Stimulated activated CD4-positive, alpha-beta T cell treated with anti-CD3 and anti-CD28 coated beads, Interleukin-12 subunit alpha, Interleukin-12 subunit beta, amount 100 ng/mL, for 4 hours (primary cell): ENCODE measurements around the gene SHH.

ENCODE experiments used
- DNase-seq: peaks from one replicate; pipeline ENCODE4 v3.0.0-alpha.2; 2020

The SHH gene

DNA sequence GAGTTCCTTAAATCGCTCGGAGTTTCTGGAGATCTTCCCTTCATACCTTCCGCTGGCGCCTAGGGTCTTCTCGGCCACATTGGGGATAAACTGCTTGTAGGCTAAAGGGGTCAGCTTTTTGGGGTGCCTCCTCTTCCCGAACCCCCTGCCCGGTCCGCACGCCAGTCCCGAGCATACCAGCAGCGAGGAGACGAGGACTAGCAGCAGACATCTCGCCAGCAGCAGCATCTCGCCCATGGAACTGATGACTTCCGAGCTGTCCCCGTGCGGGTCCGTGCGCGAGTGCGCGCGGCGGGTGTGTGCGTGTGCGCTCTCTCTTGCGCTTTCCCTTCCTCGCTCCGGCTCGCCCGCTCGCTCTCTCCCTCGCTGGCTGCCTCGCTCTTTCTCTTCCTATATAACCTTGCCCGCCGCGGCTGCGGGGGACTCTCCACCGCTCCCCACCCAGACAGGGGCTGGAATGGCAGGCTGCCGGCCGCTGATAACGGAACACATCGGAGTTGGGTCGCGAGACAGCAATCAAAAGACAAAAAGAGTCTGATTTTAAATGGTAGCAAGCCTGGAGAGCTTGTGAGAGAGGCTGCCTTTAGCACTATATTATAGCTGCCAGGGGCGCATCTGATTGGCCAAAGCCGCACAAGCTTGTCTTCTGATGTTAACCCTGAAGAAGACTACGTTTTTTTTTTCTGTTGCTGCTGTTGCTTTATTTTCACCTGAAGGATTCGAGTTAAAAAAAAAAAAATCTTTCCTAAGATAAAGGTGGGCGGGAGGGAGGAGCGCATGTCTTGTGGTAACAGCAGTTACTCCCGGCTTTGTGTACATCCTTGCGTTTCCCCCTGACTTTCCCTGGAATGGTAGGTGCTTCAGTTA lies at the start of gene SHH:
Gene SHH, minus strand, starts transcription at position 569 of the 867 bp plus-strand sequence. Its CDS starts 341 bp downstream, at position 228.
- DNase-seq = no peak

DNA sequence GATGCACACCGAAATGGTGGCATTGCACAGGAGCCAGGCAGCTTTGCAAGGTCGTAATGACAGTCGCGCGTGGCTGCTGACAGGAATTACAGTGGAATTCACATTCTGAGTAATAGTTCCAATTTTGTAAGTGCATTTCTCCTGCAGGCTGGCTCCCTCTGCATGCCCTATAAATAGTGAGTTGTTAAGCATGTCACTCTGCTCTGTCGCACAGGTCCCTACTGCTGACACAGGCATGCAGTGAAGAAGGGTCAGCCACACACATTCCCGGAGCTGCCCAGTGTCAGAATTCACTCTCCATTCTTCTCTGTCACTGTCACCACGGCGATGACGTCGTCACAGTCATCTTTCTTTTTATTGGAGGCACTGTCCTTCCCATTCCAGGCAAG lies 49.2 kb upstream of the SHH start:
- no peak for DNase-seq

DNA sequence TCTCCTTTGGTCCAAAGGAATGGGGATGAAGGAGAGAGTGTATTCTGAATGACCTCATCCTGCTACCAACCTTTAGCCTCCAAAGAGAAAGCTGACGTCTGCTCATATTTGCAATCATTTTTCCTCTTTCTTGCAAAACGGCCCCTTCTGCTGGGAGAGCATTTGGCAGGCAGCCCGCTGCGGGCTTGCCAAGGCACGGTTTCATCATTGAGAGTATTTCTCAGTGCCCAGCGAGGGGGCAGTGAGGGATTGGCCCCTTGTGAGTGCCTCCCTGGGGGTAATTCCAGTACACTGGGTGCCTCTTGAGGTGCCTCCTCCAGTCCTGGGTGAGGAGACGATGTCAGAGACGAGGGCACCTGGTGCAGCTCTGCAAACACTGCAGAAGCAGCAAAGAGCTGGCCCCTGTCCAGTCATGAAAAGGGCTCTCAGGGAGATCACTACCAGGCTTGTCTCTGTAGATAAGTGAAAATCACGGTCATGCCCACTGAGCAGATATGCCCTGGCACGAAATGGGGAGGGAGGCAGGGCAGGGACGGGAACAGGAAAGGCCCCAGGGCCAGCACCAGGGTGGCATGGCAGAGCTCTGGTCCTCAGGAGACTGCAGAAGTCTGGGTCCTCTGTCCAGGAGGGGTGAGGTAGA lies 48.7 kb upstream of the SHH start:
- no peak for DNase-seq

- DNase-seq = no peak
Observed at GRCh38 chr7:155860461-155860839, 48.2 kb upstream of the SHH start.

DNA sequence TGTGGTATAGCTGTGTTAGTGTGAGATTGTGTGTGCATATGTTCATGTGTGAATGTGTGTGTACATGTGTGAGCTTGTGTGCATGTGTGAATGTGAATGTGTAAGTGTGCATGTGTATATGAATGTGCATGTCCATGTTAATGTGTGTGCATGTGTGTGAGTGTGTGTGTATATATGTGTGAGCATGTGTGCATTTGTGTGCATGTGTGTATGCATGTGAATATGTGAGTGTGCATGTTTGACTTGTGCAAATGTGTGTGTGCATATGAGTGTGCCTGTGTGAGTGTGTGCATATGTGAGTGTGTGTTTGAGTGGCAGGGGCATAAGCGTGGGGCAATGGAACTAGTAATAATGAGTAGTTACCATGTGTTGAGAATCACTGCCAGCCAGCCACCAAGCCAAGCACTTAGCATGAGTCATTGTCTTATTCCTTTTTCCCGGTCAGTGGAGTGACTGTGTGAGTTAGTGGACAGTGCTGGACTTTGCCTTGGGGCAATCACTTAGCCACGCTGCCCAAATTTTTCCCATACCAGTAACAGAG lies 46.3 kb upstream of the SHH start:
- no peak for DNase-seq

GRCh38 chr7:155857141-155857540 lies 44.9 kb upstream of the SHH start:
- DNase-seq = no peak

DNA sequence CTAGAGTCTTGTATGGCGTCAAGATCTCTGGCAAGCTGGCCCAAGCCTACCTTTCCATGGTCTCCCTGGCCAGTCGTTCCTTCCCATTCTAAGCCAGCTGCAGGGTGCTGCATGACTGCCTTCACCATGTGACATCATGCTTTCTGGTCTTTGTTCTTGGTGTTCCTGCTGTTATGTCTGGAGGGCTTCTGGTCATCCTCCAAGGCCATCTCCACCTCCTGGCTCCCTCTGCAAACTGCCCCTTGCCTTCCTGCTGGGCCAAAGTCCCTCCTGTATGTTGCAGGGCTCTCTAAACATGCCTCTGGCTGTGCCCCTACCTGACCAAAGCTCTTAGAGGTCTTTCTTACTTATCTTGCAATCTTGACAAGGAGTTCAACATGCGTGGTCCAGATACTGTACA lies 44.4 kb upstream of the SHH start:
- DNase-seq = no peak

DNA sequence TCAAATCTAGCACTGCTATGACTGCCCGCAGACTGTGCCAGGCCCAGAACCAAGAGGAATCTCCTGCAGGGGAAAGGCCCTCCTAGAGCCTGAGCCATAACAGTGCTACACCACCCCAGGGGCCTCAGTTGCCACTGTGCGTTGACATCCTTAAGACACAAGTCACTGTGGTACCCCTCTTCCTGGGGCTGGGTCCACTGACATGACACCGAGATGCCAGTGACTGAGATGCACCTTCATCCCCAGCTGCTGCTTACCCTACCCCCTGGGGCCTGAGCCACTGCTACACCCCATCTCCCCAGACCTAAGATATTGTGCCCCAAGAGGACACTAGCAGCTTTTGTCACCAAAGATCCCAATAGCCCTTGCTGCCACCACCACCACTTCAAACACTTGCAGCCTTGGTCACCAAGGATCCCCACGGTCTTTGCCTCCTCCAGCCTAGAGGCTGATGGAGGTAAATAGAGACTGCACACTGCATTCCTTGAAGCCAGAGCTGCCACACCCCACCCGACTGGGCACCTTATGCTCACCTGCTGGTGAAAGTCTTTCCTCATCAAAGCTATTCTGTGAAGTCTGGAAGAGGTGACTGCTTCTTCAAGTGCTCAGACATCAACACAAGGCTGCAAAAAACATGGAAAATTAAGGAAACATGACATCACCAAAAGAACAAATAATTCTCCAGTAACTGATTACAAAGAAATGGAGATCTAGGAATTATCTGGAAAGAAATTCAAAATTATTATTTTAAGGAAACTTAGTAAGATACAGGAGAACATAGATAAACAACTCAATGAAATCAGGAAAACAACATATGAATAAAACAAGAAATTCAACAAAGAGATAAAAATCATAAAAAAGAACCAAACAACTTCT lies 40.4 kb upstream of the SHH start:
- no peak for DNase-seq

DNA sequence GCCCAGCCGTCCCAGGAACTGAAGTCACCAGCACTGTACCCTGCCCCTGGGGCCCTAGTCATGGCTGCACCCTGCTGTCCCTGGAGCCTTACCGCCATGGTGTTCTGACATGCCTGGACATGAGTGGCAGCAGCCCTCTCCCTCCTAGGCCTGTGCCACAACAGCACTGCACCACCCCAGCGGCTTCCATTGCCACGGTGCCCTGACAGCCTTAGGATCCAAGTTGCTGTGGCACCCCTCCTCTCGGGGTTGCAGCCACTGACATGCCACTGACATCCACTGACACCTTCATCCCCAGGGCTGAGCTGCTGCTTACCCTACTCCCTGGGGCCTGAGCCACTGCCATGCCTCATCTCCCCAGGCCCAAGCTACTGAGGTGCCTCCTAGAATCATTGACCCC lies 39.6 kb upstream of the SHH start:
- DNase-seq = no peak

GRCh38 chr7:155850766-155851678 lies 38.8 kb upstream of the SHH start:
- no peak for DNase-seq

DNA sequence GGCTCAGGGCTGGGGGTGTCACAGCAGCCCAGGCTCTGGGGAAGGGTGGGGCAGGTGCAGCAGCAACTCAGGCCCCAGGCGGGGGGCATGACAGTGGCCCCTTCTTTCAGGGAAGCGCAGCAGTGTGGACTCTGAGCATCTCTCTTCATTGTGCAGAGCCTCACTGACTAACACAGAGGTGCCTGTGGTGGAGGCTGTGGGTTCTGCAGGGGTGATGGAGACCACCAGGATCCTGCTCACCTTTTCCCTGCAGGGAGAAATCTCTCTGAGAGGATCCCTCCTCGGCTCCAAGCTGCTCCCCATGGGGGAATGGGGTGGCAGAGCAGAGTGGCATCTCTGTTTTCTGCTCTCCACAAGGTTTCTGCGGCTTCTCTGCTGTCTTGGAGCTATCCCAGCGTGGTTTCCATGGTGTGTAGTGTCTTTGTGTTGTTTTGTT lies 37.8 kb upstream of the SHH start:
- no peak for DNase-seq

DNA sequence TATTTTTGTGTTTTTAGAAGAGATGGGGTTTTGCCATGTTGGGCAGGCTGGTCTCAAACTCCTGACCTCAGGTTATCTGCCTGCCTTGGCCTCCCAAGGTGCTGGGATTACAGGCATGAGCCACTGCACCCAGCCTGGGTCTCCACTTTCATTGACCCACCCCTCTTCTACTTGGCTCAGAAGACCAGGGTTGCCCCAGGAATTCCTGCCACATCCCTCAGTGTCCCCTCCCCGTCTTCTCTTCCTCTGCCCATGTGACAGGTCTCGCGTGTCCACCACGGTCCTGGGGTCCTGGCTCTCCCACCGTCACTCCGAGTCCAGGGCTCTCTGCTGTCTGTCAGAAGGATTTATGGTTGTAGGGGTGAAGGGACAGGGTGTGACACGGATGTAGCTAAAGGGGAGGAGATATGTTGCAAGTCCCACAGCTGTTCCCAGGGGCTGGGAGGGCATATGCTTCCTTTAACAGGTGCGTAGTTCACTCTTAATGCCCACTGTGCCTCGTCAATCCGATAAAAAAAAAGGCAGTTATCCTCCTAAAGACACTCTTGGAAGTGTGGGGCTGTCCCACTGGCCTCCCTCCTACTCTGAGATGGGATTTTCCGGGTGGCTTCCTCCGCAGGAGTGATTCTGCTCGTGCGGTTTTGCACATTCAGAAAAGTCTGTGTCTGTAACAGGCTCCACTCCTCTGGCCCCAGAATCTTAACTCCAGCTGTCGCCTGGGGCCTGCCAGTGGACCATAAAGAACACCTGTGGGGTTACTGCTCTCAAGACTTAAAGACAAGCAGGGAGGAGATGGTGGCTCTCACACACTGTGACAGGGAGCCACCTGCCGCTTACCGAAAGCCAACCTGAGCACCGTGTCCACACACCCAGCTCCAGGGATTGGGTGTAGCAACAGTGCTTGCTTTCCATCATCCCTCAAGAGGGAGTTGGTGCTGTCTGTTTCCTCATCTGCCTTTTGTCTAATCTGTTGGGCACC lies 36.7 kb upstream of the SHH start:
- no peak for DNase-seq

DNA sequence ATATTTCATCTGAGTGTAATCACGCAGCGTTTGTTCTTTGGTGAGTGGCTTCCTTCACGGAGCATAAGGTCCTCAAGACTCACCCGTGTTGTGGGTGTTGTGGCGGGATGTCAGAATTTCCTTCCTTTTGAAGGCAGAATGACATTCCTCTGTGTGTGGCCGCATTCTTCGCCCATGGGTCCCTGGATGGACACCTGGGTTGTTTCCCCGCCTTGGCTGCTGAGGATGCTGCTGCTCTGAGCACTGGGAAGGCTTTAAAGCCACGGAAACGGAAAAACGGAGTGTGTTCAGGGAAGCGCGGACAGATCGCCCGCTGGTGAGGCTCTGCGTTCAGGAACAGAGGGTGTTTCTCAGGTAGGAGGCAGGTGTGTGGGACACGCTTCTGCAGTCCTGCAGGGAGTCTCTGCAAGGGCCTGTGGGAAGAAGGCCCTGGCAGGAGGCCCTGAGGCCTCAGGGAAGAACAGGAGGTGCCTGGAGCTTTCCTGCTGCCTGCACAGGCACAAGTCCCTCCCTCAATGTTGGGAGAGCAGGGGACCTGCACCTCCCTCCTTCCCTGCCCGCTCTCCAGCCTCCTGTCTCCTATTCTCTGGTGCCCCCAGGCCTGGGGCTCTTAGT lies 35.7 kb upstream of the SHH start:
- DNase-seq = no peak

DNA sequence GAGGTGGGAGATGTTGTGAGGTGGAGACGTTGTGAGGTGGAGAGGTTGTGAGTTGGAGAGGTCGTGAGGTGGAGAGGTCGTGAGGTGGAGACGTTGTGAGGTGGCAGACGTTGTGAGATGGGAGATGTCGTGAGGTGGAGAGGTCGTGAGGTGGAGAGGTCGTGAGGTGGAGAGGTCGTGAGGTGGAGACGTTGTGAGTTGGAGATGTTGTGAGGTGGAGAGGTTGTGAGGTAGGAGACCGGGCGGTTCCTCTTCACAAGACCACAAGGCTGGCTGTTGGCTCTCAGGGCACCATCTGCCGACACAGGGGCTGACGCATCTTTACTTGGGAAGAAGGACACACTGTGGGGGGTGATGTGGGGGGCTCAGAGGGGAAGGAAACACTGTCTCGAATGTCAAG lies 34.7 kb upstream of the SHH start:
- no peak for DNase-seq

DNA sequence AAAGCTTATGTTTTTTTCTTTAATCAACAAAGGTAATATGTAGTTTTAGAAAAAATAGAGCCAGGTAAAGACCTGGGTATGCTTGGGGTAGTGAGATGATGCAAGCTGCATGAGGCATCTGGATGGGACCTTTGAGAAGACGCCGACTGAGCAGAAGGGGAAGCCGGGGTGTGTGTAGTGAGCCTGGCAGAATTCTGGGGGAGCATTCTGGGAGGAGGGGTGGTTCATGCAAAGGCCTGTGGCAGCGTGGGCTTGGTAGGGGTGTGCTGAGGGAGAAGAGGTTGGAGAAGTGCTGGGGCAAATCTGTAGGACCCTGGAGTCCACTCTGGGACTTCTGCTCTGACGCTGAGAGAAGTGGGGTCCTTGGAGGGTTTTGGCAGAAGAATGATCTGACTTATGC lies 33.9 kb upstream of the SHH start:
- DNase-seq = no peak

GRCh38 chr7:155845226-155845625 lies 33.0 kb upstream of the SHH start:
- DNase-seq = no peak

GRCh38 chr7:155844526-155844925 lies 32.3 kb upstream of the SHH start:
- DNase-seq = no peak

DNA sequence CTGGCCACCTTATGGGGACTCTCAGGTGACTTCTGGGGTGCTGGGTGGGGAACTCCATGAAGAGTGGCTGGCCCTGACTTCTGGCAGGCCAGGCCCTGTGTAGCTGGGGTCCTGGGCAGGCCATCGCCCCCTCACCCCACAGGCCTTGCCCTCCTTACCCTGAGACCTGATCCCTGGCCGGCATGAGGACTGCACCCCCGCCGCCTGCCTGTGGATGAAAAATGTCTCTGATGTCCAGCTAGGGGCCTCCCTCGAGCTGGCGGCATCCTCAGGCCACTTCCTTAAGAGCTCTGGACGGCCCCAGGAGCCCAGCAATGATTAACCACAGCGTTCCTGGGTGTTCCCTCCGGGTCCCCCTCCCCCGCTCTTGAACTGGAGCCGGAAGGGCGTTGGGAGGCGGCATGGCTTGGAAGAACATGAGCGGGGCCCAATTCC lies 31.8 kb upstream of the SHH start:
- no peak for DNase-seq

DNA sequence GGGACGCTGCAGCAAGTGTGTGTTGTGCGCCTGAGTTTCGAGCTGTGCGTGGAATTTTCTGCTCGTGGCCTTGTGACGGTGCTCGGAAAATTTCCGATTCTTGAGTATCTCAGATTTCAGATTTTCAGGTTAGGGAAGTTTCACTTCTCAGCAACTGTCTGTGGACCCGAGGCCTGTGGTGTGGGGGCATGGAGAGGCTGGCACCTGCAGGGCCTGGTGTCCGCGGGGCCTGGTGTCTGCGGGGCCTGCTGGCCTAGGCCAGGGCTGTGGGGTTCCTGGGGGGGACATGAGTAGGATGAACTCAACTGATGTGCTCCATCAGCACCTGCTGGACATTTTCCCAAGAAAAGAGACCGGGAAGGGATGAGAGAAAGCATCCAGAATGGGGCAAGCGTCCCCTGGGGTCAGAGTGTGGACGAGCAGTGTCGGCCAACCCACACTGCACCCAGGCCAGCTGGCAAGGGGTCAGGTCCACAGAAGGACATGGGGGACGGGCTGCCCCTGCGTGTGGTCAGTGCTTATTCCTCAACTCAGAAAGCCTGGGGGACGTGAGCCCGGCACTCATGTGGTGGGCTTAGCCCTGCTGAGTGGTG lies 31.3 kb upstream of the SHH start:
- no peak for DNase-seq
